HEK293T (cell line): ENCODE results near the gene CAPN13.

Experiments used
- ELF4 ChIP-seq: fragments of 450-650 bp; IDR thresholded peaks from 2 replicates; pipeline ENCODE4 v1.6.1; 2017; ENCODE audit warnings: antibody characterized with exemption
- FOXK2 ChIP-seq: fragments of 450-650 bp; IDR thresholded peaks from 2 replicates; pipeline ENCODE4 v1.6.1; 2016; ENCODE audit warnings: mild to moderate bottlenecking
- HDGF ChIP-seq: fragments of 450-650 bp; IDR thresholded peaks from 2 replicates; pipeline ENCODE4 v1.6.1; 2017; ENCODE audit warnings: antibody characterized with exemption, borderline replicate concordance
- L3MBTL2 ChIP-seq: fragments of 450-650 bp; conservative IDR thresholded peaks from 2 replicates; pipeline ENCODE4 v1.6.1; 2016; ENCODE audit warnings: mild to moderate bottlenecking
- LEF1 ChIP-seq: fragments of 450-650 bp; IDR thresholded peaks from 2 replicates; pipeline ENCODE4 v1.6.1; 2017; ENCODE audit warnings: mild to moderate bottlenecking, borderline replicate concordance
- SP1 ChIP-seq: fragments of 450-650 bp; IDR thresholded peaks from 2 replicates; pipeline ENCODE4 v1.6.1; 2017
- SUZ12 ChIP-seq: fragments of 450-650 bp; IDR thresholded peaks from 2 replicates; pipeline ENCODE4 v1.6.1; 2016; ENCODE audit warnings: mild to moderate bottlenecking
- ZNF384 ChIP-seq: fragments of 450-650 bp; IDR thresholded peaks from 2 replicates; pipeline ENCODE4 v1.6.1; 2016
- TF ChIP-seq, protein P1 (sequence below): fragments of 450-650 bp; IDR thresholded peaks from 2 replicates; pipeline ENCODE4 v1.6.1; 2016

GRCh38 chr2:30765191-30765590 is 42.1 kb downstream of the CAPN13 start:
- no peak for TF ChIP-seq SP1
- no peak for TF ChIP-seq SUZ12
- no peak for TF ChIP-seq LEF1
- no peak for TF ChIP-seq ZNF384
- TF ChIP-seq, protein P1, sequence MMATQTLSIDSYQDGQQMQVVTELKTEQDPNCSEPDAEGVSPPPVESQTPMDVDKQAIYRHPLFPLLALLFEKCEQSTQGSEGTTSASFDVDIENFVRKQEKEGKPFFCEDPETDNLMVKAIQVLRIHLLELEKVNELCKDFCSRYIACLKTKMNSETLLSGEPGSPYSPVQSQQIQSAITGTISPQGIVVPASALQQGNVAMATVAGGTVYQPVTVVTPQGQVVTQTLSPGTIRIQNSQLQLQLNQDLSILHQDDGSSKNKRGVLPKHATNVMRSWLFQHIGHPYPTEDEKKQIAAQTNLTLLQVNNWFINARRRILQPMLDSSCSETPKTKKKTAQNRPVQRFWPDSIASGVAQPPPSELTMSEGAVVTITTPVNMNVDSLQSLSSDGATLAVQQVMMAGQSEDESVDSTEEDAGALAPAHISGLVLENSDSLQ, result no peak
- TF ChIP-seq FOXK2, result no peak
- no peak for TF ChIP-seq ELF4
- no peak for TF ChIP-seq HDGF
- no peak for TF ChIP-seq L3MBTL2
